Lung (tissue), 12 donors: ENCODE results near the gene POU2AF3. TPM values are rescaled to one million over a fixed set of nuclear protein-coding genes. Genes with fewer than 3 reads are reported as not detected.

Experiments
- ATAC-seq: fragments of 200-7000 bp; cut with Tn5 transposase; one replicate; pipeline ENCODE4 v1.9.1; 2020; ENCODE audit warnings: moderate number of reproducible peaks; ENCODE audit not compliant: insufficient read depth, low FRiP score
- DNase-seq, 3 donors: peaks; one replicate each; pipeline ENCODE4 v3.0.0-alpha.2; 2013 to 2017
- H3K27ac ChIP-seq, 2 donors: one replicate each; pipeline ENCODE4 v1.5.1; 2013; ENCODE audit warnings: mild to moderate bottlenecking in 2 of 2, moderate library complexity in 2 of 2, control low read depth in 1 of 2, inconsistent platforms in 1 of 2, low read depth in 1 of 2, low read length in 1 of 2
- H3K27me3 ChIP-seq, 3 donors: one replicate each; pipeline ENCODE4 v1.5.1; 2013; ENCODE audit warnings: low read length in 2 of 3; ENCODE audit not compliant: control insufficient read depth in 3 of 3, insufficient read depth in 3 of 3
- H3K36me3 ChIP-seq, 4 donors: one replicate each; pipeline ENCODE4 v1.5.1; 2013; ENCODE audit warnings: low read length in 4 of 4, mild to moderate bottlenecking in 1 of 4, moderate library complexity in 1 of 4; ENCODE audit not compliant: control insufficient read depth in 4 of 4, insufficient read depth in 4 of 4
- H3K4me1 ChIP-seq, 5 donors: one replicate each; pipeline ENCODE4 v1.5.1; 2013; ENCODE audit warnings: low read length in 5 of 5, mild to moderate bottlenecking in 2 of 5, moderate library complexity in 1 of 5; ENCODE audit not compliant: control insufficient read depth in 5 of 5, insufficient read depth in 5 of 5
- H3K4me3 ChIP-seq: one replicate; pipeline ENCODE4 v1.5.1; 2013; ENCODE audit warnings: mild to moderate bottlenecking, control low read depth, moderate library complexity
- H3K9ac ChIP-seq, 2 donors: one replicate each; pipeline ENCODE4 v1.5.1; 2013; ENCODE audit warnings: low read length in 2 of 2, control low read depth in 1 of 2; ENCODE audit not compliant: insufficient read depth in 1 of 2
- H3K9me3 ChIP-seq, 4 donors: one replicate each; pipeline ENCODE4 v1.5.1; 2013; ENCODE audit warnings: low read length in 3 of 4, mild to moderate bottlenecking in 1 of 4, moderate library complexity in 1 of 4; ENCODE audit not compliant: control insufficient read depth in 4 of 4, insufficient read depth in 3 of 4
- CTCF ChIP-seq: IDR thresholded peaks from 2 replicates; pipeline ENCODE4 v1.5.1; 2012; ENCODE audit warnings: mild to moderate bottlenecking; ENCODE audit errors: control extremely low read depth, extremely low read depth
- WGBS, 2 donors: extraction: QIAGEN DNeasy Blood & Tissue Kit; methylation state at CpG; one replicate each; pipeline ENCODE4 v1.1.7; 2013; 5-methylcytosine and 5-hydroxymethylcytosine counted together
- polyA plus RNA-seq, 2 donors: library from polyadenylated mRNA; stranded (reverse); fragments of 200-250 nt; gene quantifications; one replicate each; pipeline ENCODE4 v1.2.1, GENCODE V29; 2013
- total RNA-seq, 2 donors: library from RNA; depleted of rRNA in 1 of 2; stranded (reverse); fragments of >200 nt in 1 of 2; gene quantifications; one replicate each; pipeline ENCODE4 v1.2.1, GENCODE V29; 2014 to 2021
- donor health status: control.
- donor health status: control.
- donor health status: Bipolar disorder and iron deficiency.
- donor health status: healthy.
- donor health status: DM: yes; HTN: yes; CAD: no.

The POU2AF3 gene
- total and polyA plus RNA-seq, 4 donors = 1.5 to 5.4 (median 3.1) TPM

- Histone ChIP-seq H3K27ac (no peak overlapping the region), H3K9ac (no peak overlapping the region), H3K4me3 (no peak overlapping the region), H3K36me3 (no peaks in the 10 kb centered on the region), H3K27me3 (no peaks in the 10 kb centered on the region), H3K9me3 (no peaks in the 10 kb centered on the region), H3K4me1 (peaks cover 0 to 27% (median 9%) of the 10 kb centered on the region in 5 donors)
- ATAC-seq = no peak
- WGBS, 2 donors = 95 to 96% methylated on average over 10 of the region's 10 CpGs
- TF ChIP-seq CTCF = no peak
- no peak for DNase-seq
These were observed 650 bp upstream of the POU2AF3 start for GRCh38 chr11:111297696-111298095.

- peak; percentile 76 for ATAC-seq
- 2 to 3% methylated on average over 77 of the region's 77 CpGs for WGBS, 2 donors
- H3K4me3 ChIP-seq = peak overlapping the region; percentile 47
- no peaks in the 10 kb centered on the region for H3K36me3 ChIP-seq
- peak overlapping the region in 1 of 2 donors; percentile 49 for H3K9ac ChIP-seq
- DNase-seq = peak; percentile 75 to 80 (median 78)
- peak overlapping the region in 1 of 2 donors; percentile 89 for H3K27ac ChIP-seq
- H3K27me3 ChIP-seq = no peaks in the 10 kb centered on the region
- H3K9me3 ChIP-seq = no peaks in the 10 kb centered on the region
- no peak for TF ChIP-seq CTCF
- H3K4me1 ChIP-seq = peaks cover 0 to 40% (median 14%) of the 10 kb centered on the region in 5 donors
These were observed 1.0 kb downstream of the POU2AF3 start for GRCh38 chr11:111299101-111300026.

GRCh38 chr11:111300569-111300968, 2.2 kb downstream of the POU2AF3 start:
- ATAC-seq = no peak
- peak overlapping the region in 1 of 2 donors; percentile 89 for H3K27ac ChIP-seq

More at GRCh38 chr11:111300569-111300968, 2.2 kb downstream of the POU2AF3 start:
- TF ChIP-seq CTCF = no peak
- 79 to 94% methylated on average over 9 of the region's 9 CpGs for WGBS, 2 donors
- no peak overlapping the region for H3K4me3 ChIP-seq
- no peak overlapping the region for H3K9ac ChIP-seq
- peaks cover 0 to 3% (median 0%) of the 10 kb centered on the region in 3 donors for H3K27me3 ChIP-seq
- H3K9me3 ChIP-seq = no peaks in the 10 kb centered on the region
- peaks cover 0 to 40% (median 14%) of the 10 kb centered on the region in 5 donors for H3K4me1 ChIP-seq
- DNase-seq = no peak
- no peaks in the 10 kb centered on the region for H3K36me3 ChIP-seq
